ENCODE measurements around the gene LRRC32.

The LRRC32 gene

DNA sequence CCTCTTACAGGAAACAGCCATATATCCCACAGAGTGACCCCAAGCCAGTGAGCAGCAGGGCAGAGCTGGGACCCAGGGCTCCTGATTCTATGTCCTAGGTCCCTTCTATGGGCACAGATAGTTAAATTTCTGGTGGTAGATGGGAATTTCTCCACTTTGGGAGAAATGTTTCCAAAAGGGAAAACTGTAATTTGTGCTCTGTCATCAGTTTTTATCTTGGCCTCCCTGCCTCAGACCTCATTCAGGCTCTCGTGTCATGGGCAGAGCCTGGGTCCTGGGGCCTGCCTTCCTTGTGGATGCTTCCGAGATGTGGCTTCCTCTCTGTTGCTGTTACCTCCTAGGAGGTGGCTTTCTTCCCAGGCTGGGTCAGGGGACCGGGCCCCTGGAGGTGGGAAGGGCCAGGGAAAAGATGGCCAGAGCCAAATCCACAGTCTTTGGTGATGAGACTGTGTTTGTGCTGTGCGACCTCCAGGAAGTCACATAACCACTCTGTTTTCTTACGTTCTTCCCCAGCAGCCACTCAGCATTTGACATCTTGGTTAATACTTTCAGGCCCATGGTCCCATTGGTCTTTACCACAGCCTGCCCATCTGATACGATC is 8.6 kb downstream of the LRRC32 start:
- no peak for DNase-seq

DNA sequence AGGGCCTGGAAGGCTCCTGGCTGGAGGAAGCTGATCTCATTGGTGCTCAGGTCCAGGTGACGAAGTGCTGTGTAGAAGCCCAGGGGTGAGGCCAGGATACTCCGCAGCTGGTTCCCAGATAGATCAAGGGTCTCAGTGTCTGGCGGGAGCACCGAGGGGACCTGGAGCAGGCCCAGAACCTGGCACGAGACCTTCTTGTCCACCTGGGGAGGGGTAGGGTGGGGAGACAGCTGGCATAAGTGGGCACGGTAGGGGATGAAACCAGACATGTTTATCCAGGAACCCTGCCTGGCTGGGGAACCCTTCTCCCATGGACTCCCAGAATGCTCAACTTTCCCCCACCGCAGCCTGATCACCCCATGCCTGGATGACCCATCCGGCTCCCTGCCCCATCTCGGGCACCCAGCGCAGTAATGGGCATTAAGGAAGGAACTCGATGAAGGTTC is 9.2 kb downstream of the LRRC32 start:
- no peak for DNase-seq

DNA sequence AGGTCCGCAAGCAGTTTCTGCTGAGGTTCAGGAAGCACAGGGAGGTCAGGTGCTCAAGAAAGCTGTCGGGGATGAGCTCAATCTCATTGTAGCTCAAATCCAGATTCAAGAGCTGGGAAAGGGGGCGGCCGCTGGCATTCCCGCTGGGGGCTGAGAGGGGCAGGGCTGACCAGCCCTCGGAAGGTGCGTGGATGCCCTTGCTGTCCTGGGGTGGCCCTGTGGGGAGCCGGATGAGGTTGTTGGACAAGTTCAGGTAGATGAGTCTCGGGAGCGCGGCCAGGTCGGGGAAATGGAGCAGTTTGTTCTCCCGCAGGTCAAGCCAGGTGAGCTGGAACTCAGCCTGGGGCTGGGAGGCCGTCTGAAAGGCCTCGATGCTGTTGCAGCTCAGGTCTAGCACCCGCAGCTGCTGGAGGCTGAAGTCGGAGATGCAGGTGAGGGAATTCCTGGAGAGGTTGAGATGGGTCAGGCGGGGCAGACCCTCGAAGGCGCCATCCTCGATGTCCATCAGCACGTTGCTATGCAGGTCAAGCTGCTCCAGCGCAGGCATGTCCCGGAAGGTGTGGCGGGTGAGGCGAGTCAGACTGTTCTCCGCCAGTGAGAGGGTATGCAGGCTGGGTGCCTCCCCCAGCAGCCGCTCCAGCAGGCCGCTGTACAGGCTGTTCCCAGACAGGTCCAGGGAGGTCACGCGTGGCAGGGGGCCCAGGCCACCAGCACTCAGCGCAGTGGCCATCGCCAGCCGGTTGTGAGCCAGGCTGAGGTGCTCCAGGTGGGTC is 9.8 kb downstream of the LRRC32 start:
- DNase-seq, result no peak

DNA sequence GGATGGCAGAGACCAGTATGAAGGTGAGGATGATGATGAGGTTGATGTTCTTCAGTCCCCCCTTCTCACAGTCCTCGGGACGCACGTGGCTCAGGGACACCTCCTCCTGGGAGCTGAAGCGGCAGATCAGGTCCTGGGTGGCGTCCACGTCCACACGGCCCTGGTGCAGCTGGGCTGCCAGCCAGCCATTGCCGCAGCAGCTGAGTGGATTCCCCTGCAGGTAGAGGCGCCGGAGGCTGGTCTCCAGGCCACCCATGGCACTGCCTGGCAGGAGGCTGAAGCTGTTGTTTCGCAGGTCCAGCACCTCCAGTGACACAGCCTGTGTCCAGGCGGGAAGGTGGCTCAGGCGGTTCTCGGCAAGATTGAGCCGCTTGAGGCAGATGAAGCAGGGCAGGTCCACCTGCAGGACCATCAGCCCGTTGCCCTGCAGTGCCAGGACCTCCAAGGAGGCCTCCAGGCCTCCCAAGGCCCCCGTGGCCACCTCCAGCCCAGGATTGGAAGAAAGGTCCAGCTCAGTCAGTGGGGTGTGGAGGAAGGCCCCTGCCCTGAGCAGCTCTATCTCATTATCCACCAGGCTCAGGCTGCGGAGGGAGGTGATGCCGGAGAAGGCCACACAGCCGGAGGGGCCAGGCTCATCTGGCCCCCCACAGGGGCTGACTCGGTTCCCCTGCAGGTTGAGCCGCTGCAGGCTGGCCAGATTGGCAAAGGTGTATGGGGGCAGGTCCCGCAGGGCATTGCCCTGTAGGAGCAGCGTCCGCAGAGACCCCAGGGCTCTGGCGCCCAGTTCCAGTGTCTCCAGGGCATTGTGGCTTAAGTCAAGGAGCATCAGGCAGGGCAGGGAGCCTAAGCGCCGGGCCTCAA is 10.6 kb downstream of the LRRC32 start:
- no peak for DNase-seq

DNA sequence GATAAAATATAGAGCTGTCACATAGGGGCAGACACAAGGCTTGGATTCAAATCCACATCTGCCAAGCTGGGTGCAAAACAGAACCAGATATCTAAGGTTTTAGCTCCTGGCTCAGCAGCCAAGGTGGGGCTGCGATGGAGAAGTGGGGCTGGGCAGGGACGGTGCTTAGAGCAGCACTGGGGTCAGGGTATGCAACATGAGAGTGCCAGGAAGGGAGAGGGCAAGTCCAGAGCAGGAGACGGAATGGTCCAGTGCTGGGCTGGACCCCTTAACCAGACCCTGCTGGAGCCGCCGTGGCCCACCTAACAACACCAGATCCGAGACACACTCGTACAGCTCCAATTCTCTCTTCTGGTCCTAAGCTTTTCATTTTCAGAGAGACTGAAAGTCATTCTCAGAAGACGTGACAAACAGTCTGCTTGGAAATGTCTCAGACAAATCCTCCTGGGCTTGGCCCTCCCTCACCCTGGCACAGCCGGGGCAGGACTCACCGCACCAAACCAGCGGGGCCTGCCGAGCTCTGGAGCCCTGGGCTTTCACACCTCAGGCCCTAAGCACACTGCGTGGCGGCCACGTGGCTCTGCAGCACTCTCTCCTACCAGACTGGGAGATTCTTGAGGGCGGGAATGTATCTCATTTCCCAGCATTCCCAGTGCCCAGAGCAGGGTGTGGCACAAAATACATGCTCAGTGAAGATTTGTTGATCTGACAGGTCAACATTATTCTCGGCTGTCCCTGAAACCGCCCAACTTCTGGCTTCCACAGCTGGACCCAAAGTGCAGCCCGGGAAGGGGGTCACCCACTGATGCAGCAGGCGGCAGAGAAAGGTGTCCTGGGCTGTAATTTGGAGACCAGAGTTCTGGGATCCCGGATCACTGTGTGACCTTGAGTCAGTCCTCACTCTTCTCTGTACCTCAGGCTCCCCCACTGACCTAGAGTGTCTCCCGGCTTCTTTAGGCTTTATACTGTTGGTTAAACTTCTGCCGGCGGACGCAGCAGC is 11.6 kb downstream of the LRRC32 start:
- no peak for DNase-seq

DNA sequence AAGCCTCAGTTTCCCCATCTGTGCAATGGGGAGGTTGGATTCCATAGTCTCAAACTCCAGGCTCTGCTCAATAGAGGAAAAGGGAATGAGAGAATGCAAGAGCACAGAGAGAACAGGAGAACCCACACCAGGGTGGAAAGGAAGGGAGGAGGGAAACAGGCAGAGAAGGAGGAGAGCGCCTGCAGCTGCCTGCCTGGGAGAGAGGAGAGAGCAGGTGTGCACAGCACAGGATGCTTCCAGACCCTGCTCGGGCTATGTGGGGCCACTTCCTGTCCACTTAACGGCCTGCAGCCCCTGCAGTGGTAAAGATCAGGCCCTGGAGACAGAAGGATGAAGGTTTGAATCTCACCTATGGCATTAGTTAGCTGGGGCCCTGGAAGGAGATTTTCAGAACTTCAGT is 12.3 kb downstream of the LRRC32 start:
- no peak for DNase-seq

DNA sequence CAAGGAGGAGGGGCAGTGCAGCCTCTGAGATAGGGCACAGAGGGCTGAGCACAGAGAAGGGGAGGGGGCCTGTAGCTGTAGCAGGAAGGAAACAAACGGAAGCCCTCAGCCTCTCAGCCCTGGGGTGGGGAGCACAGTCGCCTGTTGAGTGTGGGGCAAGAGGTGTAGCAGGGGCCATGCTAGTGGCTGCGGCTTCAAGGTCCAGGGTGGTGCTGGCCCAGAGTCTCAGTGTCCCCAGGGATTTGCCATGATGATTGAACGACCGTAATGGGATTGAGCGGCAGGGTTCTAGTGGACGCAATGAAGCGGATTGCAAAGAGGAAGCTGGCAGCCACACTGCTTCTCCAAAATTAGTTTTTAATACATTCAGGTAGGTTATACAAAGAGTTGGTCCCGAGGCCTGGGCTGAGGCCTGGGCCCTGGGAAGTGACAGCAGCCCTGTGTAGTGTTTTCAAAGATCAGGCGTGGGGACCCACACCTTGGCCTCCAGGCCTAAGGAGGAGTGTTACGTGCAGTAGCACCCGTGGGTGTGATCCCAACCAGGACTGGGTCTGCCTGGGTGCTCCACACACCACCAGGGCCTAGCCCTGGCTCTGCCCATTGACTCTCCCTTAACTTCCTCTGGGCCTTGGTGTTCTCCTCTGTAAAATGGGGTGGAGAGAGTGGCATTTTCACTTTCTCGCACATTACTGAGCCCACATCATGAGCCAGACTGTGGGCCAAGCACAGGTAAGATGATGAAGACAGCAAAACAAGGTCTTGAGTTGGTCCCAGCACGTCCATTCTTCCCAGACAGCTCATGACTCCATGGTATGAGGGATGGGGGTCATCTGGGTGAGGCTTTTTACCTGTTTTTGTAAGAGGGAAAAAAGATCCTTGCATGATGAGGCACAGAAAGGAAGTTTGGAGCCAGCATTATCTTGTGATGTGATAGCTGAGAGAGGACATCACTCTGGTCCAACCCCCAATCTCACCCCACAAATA is 13.1 kb downstream of the LRRC32 start:
- DNase-seq, result no peak

DNA sequence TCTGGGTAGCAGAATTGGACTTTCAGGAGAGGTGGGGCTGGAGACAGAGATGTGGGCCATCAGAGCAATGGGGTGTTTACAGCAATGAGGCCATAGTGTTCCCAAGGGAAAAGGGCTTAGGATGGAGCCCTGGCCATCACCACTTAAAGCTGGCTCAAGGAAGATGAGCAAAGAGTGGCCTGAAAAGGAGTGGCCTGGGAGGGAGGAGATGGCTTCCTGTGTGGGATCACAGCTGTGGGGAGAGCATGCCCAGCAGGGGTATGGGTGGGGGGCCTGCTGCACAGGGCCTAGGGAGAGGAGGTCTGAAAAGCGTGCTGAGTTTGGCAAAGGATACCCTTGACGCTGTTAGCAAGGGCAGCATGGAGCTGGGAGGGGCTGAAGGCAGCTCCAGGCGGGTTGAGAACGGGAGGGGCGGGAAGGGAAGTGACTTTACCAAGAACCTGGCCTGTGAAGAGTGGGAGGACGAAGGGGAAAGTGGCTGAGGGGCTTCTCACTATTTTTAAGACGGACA is 13.9 kb downstream of the LRRC32 start:
- DNase-seq, result no peak

DNA sequence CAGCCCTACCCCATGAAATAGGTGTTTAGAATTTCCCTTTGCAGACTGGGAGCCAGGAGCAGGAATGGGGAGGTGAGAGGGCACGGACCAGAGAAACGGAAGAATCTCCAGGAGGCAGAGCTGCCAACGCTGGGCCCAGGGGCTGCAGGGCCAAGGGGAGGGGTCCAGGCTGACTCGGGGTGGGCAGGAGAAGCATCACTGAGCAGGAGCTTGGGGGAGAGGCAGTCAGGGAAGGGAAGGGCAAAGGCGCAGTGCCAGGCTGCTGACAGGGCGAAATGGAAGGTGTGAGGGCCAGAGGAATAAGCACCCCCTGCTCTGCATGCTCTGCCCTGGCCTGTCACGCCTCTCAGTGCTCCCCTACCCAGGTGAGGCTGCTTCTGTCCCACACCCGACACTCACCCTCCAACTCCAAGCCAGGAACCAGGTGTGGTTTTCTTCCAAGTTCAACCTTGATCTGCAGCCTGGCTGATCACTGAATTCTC is 14.5 kb downstream of the LRRC32 start:
- no peak for DNase-seq

DNA sequence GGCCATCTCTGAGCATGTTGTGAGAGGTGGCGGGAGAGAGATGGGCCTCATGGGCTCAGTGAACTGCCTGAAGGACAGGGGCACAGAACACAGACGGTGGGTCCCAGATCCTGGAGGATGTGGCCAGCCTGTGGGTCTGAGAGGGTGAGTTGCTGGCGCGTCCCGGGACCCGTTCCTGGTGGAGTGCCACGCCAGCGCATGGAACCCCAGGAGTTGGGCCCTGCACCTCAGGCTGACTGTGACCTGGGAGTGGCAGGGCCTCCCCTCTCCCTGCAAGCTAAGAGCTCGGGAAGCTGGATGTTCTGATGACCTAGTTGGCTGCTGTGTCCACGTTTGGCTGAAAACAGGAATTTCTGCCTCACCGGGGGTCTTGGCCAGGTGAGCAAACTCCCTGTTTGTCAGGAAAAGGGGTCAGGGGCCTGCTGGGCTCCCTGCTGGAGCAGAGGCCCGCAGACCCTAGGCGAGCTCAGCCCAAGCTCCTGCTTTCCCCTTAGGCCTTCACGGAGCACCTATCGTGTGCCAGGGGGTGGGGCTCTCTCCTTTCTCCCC is 15.0 kb downstream of the LRRC32 start:
- DNase-seq, result no peak

DNA sequence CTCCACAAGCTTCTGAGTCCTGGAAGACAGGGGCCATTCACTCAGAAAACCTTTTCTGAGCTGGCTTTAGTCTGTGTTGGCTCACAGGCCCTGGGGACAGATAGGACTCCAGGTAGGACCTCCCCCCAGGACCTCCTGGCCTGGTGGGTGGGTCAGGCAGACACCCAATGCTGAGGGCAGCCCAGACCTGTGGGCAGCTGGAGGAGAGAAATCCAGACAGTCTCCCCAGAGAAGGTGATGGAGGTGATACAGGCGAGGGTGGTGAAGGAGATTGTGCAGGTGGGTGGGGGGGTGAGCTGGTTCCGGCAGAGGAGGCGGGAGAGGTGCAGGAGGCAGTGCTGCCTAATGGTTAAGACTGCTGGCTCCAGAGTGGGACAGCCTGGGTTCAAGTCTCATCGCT is 15.6 kb downstream of the LRRC32 start:
- no peak for DNase-seq

DNA sequence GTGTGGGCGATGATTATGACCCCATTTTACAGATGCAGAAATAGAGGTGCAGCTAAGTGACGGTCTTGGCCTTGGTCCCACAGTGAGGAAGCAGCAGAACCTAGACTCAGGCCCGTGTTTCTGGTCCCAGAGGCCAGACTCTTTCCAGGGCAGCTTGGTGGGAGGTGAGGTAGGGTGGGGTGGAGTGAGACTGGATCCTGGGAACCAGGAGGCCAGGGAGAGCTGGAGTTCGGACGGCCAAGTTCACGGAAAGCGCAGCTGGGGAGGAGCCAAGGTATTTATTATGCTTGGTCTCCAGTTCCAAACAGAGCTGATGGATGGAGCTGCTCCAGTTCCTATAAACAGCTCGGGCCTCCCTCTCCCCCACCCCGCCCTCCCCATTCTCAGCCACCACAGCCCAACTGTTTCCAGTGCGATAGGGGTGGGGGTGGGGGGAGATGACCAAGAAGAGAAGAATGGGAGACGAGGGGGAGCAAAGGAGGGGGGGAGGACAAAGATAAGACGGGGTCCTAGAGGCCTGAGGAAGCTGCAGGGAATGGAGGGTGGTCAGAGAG is 16.2 kb downstream of the LRRC32 start:
- no peak for DNase-seq

DNA sequence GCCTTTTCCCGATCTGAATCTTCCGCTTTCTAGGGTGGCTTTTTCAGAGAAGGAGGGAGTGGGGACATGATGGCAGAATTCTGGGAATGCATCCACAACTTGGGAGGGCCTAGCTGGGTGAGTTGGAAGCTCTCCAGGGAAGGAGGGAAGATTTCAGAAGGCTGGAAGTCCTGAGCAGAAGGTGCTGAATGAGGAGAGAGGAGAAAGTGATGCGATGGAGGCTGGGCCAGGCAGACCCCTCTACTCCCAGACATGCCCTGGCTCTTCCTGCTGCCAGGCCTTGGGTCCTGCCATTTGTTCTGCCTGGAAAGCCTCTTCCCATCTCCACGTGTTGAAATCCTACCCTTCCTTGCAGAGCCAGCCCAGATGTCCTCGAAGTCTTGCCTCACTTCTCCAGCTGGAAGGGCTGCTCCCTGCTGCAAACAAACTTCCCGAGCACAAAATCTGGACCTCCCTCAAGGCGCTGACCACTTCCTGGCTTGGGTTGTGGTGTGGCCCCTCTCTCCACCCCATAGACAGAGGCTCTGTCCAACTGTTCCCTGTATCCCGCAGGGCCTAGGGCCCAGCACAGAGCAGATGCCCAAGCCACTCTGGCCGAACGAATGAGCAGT is 16.8 kb downstream of the LRRC32 start:
- DNase-seq, result no peak

DNA sequence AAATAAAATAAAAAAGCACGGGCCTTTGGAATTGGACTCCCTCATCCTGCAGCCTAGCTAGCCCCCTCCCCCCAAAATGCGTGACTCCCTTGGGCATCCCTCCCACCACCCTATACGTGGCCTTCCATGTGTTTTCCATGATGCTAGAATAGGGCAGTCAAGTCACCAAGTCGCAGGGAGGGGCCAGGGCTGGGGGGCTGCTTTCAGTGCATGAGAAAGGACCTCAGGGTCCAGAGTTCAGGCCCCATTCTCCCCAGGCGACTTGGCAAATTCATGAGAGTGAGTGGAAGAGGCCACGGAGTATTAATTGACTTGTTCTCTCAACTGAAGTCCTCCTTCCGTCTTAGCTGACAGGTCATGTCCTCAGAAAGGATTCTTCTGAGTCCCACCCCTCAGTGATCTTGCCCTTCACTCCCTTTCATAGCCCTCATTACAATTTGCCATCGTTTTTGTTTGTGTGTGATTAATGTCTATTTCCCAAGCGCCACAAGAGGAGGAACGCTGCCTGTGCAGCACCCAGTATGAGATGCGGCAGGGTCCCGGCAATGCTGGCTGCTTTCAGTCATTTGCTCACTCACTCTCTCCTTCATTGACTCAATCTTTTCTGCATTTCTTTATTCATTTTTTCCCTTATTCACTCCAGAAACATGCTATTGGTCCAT is 17.4 kb downstream of the LRRC32 start:
- DNase-seq, result no peak

DNA sequence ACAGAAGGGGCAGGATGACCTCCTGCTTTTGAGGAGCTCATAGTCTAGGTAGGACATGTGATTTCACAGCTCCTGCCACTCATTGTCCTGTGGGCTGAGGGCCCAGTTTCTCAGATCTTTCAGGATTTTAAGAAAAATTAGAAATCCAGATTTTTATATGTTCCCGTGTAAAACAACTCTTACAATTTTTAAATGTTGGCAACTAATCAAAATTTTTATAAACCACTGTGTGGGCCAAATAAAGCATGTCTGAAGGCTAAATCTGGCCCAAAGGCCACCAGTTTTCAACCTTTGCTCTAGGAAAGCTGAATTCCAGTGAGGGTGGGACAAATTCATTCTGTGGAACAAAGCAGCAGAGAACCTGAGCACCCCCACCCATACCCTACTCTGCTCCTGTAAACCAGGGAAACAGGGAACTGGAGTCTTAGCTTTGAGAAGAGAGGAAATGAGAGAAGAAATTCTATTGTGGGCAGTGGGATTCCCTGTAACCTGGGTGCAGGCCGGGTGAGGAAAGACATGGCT is 20.6 kb downstream of the LRRC32 start:
- DNase-seq, result no peak

DNA sequence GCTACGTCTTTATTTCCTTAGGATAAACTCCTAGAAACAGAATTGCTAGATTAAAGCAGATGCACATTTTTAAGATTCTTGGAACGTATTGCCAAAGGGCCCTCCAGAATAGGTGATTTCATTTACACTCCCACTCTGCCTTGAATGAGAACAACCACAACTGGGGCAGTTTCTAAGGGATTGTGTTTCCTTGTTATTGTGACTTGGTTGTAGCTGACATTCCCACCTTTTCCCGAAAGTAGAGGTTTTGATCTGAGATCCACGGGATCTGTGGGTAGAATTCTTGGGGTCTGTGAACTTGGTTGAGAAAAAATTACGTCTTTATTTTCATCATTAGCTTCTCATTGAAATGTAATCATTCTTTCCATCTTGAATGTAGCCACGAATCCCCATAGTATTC is 21.5 kb downstream of the LRRC32 start:
- no peak for DNase-seq

DNA sequence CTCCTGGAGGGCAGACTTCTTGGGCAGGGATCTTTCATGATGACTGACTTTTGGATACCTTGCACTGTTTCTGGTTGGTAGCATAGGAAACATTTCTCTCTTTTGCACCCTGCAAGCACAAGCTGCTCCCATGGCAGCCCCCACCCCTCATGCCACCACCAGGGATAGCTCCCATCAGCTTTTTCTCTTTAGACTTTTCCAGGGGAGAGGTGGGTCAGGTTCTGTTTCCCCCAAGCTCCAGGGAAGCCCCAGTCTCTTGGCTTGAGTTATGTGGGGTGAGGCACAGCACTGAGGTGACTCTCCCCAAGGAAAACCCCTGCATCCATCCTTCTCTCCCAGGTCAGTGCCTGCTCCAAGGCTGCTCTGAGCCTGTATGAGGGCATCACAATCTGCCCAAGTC is 22.5 kb downstream of the LRRC32 start:
- no peak for DNase-seq

DNA sequence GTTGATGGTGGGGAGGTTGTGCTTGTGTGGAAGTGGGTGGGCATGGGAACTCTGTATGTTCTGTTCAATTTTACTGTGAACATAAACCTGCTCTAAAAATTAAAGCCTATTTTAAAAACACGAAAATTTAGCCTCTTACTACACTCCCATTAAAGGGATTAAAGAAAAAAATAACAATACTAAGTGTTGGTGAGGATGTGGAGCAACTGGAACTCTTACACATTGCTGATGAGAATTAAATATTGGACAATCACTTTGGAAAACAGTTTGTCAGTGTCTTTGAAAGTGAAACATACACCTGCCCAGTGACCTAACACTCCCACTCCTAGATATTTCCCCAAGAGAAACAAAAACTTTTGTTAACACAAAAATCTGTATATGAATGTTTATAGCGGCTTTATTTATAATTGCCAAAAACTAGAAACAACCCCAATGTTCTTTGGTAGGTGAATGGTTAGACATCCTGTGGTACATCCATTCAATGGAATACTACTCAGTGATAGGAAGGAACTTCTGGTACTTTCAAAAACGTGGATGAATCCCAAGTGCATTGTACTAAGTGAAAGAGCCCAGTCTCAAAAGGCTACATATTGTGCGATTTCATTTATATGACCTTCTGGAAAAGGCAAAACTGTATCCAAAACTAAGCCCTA is 23.5 kb downstream of the LRRC32 start:
- no peak for DNase-seq

Data from MV-4-11 (cell line).